Measurements from ENCODE around the gene KRTAP10-7.

DNA sequence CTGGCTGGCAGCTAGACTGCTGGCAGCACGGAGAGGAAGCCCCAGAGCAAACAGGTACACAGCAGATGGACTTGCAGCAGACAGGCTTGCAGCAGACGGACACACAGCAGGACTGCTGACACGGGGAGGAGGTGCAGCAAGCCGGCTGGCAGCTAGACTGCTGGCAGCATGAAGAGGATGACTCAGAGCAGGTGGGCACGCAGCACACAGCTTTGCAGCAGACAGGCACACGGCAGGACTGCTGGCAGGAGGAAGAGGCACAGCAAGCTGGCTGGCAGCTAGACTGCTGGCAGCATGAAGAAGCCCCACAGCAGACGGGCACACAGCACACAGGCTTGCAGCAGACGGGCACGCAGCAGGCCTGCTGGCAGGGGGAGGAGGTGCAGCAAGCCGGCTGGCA is 49.6 kb upstream of the KRTAP10-7 start:
- TF ChIP-seq, protein P1, sequence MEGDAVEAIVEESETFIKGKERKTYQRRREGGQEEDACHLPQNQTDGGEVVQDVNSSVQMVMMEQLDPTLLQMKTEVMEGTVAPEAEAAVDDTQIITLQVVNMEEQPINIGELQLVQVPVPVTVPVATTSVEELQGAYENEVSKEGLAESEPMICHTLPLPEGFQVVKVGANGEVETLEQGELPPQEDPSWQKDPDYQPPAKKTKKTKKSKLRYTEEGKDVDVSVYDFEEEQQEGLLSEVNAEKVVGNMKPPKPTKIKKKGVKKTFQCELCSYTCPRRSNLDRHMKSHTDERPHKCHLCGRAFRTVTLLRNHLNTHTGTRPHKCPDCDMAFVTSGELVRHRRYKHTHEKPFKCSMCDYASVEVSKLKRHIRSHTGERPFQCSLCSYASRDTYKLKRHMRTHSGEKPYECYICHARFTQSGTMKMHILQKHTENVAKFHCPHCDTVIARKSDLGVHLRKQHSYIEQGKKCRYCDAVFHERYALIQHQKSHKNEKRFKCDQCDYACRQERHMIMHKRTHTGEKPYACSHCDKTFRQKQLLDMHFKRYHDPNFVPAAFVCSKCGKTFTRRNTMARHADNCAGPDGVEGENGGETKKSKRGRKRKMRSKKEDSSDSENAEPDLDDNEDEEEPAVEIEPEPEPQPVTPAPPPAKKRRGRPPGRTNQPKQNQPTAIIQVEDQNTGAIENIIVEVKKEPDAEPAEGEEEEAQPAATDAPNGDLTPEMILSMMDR (IDR thresholded peaks at IDR 0.05), result no peak
- TF ChIP-seq POLR2AphosphoS5 (IDR thresholded peaks at IDR 0.05), result no peak
- no peak for TF ChIP-seq POLR2A (IDR thresholded peaks at IDR 0.05)

All from prostate gland (tissue), 2 donors.